Measurements from ENCODE around the gene FYCO1.
"Not testable (repeated sequence)": the region's sequence is repeated elsewhere in the genome, so short reads cannot be mapped to it uniquely, and the experiment has no call there.

FYCO1 gene

GRCh38 chr3:45995236-45996192, at the start of gene FYCO1:
Gene FYCO1, minus strand, starts transcription at chr3:45995824. Its CDS starts 10,914 bp downstream, at chr3:45984910.
- DNase-seq (ENCODE audit: low read depth in 1 of 2, low spot score in 1 of 2): peak; percentile 75 to 76

GRCh38 chr3:46038916-46039315, 43.3 kb upstream of the FYCO1 start:
- DNase-seq (ENCODE audit: low read depth in 1 of 2, low spot score in 1 of 2): no peak

- not testable (repeated sequence) for DNase-seq (ENCODE audit: low read depth in 1 of 2, low spot score in 1 of 2)
These were observed 42.4 kb upstream of the FYCO1 start for GRCh38 chr3:46038071-46038470.

DNA sequence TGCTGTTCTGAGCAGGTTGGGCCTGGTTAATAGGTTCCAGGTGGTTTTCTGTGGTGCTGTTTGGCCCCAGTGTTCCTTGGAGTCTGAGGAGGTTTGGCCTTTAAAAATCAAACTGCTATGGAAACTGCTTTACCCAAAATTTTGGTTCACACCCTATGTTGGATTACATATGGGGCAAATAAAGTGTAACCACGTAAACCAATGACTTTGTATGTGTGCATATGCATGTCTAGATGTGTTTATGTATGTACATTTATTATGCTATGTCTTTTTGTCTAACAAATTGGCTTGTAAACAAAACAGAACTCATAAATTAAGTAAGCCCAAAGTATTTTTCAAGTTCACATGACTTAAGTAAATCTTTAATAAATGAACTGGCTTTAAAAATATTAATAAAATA, 40.6 kb upstream of the FYCO1 start:
- DNase-seq (ENCODE audit: low read depth in 1 of 2, low spot score in 1 of 2): no peak

DNA sequence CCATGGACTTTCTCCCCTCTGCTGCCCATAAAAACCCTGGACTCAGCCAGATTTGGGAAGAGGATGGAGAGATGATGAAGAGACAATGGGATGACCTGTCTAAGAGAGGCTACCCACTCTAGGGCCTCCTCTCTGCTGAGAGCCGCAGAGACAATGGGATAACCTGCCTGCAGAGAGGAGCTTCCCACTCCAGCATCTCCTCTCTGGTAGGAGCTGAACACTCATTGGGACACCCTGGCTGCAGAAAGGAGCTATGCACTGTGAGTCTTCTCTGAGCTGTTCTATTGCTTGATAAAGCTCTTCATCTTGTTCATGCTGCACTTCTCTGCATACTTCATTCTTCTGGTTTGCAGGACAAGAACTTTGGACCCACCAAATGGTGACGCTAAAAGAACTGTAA, 36.1 kb upstream of the FYCO1 start:
- DNase-seq (ENCODE audit: low read depth in 1 of 2, low spot score in 1 of 2): no peak

- no peak for DNase-seq (ENCODE audit: low read depth in 1 of 2, low spot score in 1 of 2)
These were observed 35.6 kb upstream of the FYCO1 start for GRCh38 chr3:46031269-46031668.

GRCh38 chr3:46030626-46031025, 35.0 kb upstream of the FYCO1 start:
- DNase-seq (ENCODE audit: low read depth in 1 of 2, low spot score in 1 of 2): no peak

GRCh38 chr3:46029953-46030543, 34.4 kb upstream of the FYCO1 start:
- no peak for DNase-seq (ENCODE audit: low read depth in 1 of 2, low spot score in 1 of 2)

DNA sequence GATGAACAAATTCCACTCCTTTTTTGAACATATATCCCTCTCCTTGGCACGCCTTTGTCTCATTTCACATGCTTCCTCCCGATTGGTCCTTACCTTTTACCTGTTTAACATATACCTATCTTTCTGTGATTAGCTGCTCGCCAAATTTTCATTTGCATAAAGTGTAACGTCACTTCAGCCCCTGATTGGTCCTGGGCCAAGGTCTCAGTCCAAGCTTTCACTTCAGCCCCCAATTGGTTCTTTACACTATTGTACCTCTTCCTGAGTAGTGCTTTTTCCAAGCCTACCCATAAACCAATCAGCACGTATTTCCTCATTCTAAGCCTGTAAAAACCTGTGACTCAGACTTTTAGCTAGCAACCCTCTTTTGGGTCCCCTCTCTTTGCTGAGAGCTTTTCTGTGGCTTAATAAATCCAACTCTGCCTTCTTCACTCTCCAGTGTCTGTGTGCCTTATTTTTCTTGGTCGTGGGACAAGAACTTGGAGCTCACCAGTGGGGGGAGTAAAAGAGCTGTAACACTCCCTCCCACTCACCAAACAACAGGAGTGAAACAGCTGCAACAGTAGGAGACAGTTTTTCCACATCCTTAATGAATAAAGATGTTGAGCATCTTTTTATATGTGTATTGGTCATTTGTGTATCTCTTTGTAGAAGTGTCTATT, 32.2 kb upstream of the FYCO1 start:
- DNase-seq (ENCODE audit: low read depth in 1 of 2, low spot score in 1 of 2): no peak

DNA sequence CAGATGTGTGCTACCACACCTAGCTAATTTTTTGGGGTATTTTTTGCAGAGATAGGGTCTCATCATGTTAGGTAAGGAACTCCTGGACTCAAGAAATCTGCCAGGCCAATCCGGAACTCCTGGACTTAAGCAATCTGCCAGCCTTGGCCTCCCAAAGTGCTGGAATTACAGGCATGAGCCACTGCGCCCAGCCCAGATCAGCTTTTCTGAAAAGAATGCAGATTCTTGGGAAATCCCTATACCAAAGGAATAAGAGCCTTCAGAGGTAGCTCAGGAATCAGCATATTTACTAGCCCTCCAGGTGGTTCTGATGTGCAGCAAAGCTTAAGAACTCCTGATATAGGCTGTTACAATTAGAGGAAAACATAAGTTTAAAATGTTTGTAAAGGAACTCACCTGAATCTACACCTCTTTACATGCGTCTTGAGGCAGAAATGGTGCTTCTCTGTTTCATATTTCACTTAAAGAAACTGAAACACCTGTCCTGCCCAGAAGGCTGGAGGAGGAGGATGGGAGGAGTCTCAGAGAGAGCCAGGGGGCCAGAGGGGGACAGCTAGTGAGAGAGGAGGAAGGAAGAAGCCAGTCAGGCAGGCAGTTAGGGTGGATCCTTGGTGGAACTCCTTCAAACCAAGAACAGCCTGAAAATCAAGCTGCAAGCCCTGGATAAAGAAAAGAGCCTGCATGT, 31.5 kb upstream of the FYCO1 start, which contains the start of gene XCR1:
Gene XCR1 (minus strand): TSS at position 463 of the 685 bp plus-strand sequence. CDS start 5,536 bp downstream, outside the sequence.
- DNase-seq (ENCODE audit: low read depth in 1 of 2, low spot score in 1 of 2): no peak

DNA sequence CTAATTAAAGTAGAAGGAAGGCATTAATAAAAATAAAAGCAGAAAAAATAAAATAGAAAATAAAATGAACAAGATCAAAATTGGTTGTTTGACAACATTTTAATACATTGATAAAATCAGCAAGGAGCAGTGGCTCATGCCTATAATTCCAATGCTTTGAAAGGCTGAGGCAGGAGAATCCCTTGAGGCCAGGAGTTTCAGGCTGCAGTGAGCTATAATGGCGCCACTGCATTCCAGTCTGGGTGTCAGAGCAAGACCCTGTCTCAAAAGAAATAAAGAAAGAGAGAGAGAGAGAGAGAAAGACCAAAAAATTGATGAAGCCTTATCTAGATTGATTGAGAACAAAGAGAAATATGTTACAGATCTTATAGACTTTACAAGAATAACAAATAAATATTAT, 29.5 kb upstream of the FYCO1 start:
- no peak for DNase-seq (ENCODE audit: low read depth in 1 of 2, low spot score in 1 of 2)

DNA sequence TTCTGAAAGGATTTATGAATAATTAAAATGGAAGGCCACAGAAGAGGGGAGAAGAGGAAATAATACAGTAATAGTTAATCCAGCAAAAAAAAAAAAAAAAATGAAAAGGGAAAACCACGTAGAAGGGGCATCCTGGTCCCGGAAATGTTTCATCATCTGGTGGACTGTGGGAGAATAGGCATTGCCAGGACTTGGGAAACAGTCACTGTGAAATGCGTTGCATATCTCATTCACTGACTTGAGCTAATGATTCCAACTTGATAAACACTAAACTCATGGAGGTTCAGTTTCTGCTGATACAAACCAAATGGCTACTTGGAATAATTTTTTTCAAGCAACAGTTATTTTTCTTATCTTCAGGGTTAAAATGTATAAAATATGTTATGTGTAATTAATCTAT, 28.5 kb upstream of the FYCO1 start:
- DNase-seq (ENCODE audit: low read depth in 1 of 2, low spot score in 1 of 2): no peak

DNA sequence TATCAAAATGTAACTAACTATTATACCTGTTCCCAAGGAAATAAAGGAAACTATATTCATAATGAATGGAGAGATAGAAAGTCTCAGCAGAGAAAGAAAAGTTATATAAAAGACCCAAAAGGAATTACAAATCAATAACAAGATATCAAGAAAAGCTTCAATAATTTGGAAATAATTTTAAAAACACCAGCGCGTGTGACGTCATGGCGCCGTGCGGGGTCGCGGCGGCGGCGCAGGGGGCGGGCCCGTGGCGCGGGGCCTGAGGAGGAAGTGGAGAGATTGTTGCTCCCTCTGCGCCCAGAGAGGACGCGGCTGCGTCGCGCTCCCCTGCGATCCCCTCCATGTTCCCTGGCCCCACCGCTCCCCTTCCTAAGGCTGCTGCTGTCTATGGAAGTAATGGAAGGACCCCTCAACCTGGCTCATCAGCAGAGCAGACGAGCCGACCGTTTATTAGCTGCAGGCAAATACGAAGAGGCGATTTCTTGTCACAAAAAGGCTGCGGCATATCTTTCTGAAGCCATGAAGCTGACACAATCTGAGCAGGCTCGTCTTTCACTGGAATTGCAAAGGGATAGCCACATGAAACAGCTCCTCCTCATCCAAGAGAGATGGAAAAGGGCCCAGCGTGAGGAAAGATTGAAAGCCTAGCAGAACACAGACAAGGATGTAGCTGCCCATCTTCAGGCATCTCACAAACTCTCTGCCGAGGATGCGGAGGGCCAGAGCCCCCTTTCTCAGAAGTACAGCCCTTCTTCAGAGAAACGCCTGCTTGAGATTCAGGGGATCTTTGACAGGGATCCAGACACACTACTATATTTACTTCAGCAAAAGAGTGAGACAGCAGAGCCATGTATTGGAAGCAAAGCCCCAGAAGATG, 27.5 kb upstream of the FYCO1 start:
- no peak for DNase-seq (ENCODE audit: low read depth in 1 of 2, low spot score in 1 of 2)

DNA sequence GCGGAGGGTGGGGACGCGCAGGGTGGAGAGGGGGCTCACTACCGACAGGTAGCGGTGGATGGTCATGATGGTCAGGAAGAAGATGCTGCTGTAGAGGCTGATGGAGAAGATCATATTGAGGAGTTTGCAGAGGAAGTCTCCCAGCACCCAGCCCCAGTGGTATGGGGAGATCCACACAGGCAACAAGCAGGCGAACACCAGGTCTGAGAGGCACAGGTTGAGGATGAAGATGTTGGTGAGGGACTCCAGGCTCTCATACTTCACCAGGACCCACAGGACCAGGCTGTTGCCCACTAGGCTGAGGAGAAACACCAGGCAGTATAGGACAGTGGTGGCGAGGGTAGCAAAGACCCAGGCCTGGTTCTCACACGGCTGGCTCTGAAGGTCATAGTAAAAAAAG, 25.9 kb upstream of the FYCO1 start:
- DNase-seq (ENCODE audit: low read depth in 1 of 2, low spot score in 1 of 2): no peak

- DNase-seq (ENCODE audit: low read depth in 1 of 2, low spot score in 1 of 2): no peak
These were observed 25.3 kb upstream of the FYCO1 start for GRCh38 chr3:46020766-46021510.

- no peak for DNase-seq (ENCODE audit: low read depth in 1 of 2, low spot score in 1 of 2)
These were observed 24.1 kb upstream of the FYCO1 start for GRCh38 chr3:46019707-46020106.

GRCh38 chr3:46017720-46018119, 22.1 kb upstream of the FYCO1 start:
- DNase-seq (ENCODE audit: low read depth in 1 of 2, low spot score in 1 of 2): no peak

GRCh38 chr3:46013316-46014094, 17.9 kb upstream of the FYCO1 start:
- no peak for DNase-seq (ENCODE audit: low read depth in 1 of 2, low spot score in 1 of 2)

GRCh38 chr3:46012246-46012645, 16.6 kb upstream of the FYCO1 start:
- no peak for DNase-seq (ENCODE audit: low read depth in 1 of 2, low spot score in 1 of 2)
